Posterior cingulate gyrus (tissue), 11 donors: ENCODE measurements around the gene REEP5.
A peak's percentile ranks its signal among the peaks of the same experiment; 100 is the strongest.
"Not testable (repeated sequence)": the region's sequence is repeated elsewhere in the genome, so short reads cannot be mapped to it uniquely, and the experiment has no call there.

Source experiments
- DNase-seq, 10 donors: peaks; one replicate each; pipeline versions ENCODE4 v3.0.0 to v3.0.0-alpha.2; 2020 to 2021; ENCODE audit warnings: mixed read lengths in 3 of 10
- intact Hi-C: fragments of 100-400 bp; cut with DNase I; formaldehyde crosslinking; loops from one replicate; pipeline ENCODE4 v1.15.1; 2023

Gene REEP5

DNA sequence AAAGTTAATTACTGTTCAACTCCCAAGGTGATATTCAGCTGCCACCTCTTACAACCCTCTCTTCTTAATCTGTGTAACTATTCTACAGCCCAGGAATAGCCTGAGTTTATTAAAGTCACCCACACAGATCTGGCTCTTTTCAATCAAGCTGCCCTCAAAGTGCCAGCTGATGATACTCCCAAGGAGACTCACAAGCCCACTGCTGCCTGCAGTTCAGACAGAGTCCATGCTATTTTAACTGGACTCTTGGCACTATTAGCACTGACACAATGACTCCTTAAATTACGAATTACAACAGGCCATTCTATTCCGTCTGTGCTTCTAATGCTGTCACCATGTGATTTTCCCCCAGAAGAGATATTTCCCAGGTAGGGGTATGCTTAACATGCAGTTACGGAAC, 26.3 kb downstream of the REEP5 start:
- intact Hi-C loops, result no loop called here
- DNase-seq, result no peak

DNA sequence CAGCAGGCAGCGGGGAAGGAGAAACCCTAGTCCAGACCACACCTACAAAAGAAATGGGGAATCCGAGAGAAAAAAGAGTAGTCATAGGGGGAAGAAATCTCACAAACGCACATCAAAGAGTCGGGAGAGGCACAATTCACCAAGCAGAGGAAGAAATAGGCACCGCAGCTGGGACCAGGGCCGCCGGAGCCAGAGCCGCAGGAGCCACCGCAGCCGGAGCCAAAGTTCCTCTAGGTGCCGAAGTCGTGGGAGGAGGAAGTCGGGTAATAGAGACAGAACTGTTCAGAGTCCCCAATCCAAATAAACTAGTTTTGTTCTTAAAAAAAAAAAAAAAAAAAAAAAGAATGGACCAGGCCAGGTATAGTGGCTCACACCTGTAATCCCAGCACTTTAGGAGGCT, 29.3 kb downstream of the REEP5 start:
- intact Hi-C loops, result no loop called here
- no peak for DNase-seq

DNA sequence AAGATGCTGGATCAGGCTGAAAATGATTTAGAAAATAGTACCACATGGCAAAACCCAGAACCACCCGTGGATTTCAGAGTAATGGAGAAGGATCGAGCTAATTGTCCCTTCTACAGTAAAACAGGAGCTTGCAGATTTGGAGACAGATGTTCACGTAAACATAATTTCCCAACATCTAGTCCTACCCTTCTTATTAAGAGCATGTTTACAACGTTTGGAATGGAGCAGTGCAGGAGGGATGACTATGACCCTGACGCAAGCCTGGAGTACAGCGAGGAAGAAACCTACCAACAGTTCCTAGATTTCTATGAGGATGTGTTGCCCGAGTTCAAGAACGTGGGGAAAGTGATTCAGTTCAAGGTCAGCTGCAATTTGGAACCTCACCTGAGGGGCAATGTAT, 30.0 kb downstream of the REEP5 start:
- intact Hi-C loops, DNase-seq: not testable (repeated sequence)

DNA sequence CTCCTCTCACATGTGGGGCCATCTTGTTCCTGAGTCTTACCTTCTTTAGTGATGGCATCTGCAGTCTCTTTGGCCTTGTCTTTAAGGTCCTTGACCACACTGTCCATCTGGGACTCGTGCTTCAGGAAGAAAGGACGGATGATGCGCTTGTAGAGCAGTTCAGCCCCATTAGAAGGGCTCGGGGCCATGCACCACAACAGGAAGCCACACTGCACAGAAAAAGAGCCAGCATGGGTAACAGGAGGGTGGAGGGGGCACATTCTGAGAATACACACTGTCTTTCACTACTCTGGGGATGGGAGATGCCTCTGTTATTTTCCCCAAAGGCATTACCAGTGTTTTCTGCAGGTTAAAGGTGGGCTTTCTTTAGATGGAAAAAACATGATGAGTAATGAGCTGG, 35.1 kb downstream of the REEP5 start:
- intact Hi-C loops, result no loop called here
- DNase-seq, result no peak

DNA sequence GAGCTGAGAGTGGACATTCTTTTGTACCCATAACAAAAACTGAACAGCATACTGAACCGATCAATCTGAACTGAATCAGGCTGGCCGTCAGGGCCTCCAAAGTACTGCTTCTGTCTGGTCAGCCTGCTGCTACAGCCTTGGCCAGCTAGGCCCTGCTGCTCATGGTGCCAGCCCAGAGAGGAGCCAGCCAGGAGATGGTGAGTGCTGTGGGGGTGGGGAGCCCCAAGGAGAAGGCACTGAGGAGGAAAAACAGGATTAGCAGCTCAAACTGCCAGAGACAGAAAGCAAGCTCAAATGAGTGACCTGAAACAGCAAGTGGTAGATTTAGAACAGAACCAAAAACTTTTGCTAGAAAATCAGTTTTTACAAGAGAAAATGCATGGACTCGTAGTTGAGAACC, 37.0 kb downstream of the REEP5 start:
- peak in 9 of 10 donors; percentile 19 to 90 (median 50) for DNase-seq
- intact Hi-C loops, result no loop called here

DNA sequence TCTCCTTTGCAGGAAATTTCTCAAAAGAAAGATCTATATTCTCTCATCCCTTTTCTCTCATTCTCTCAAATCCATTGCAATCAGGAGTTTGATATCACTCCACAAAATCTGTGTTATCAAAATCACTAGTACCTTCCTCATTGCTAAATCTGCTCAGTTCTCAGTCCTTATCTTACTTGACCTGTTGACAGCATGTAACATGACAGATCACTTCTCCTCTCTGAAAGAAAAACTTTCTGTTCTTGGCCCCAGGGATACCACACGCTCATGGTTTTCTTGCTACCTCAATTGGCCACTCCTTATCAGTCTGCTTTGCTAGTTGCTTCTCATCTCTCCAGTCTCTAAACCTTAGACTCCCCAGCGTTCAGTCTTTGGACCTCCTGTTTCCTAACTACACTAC, 38.8 kb downstream of the REEP5 start:
- DNase-seq, result no peak
- intact Hi-C loops, result no loop called here

DNA sequence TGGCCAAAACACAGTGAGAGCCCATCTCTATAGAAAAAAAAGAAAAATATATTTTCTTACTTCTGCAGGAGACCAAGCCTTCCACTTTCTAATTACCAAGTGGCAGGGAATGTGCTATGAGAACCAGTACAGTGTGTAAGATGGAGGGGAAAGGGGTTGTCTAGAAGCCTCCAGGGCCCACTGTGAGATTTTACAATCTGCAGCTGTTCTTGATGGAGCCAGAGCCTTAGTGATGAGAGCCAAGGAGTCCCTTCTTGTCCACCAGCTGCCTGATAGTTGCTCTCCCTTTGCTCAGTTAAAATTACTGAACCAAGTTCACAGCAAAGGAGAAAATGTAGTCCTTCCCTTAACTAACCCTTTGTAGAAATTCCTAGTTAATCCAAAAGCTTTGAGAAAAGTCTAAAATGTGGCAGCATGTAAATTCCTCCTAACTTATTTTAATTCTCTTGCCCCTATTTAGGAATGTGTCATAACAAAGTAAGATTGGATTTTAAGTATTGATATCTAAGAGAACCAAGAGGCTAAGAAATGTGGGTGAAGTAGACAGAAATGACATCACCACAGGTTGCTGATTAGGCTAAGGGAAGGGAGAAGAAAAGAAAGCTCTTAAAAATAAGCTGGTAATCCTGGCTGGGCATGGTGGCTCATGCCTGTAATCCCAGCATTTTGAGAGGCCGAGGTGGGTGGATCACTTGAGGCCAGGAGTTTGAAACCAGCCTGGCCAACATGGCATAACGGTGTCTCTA, 41.6 kb downstream of the REEP5 start:
- DNase-seq, result no peak
- intact Hi-C loops, result no loop called here

DNA sequence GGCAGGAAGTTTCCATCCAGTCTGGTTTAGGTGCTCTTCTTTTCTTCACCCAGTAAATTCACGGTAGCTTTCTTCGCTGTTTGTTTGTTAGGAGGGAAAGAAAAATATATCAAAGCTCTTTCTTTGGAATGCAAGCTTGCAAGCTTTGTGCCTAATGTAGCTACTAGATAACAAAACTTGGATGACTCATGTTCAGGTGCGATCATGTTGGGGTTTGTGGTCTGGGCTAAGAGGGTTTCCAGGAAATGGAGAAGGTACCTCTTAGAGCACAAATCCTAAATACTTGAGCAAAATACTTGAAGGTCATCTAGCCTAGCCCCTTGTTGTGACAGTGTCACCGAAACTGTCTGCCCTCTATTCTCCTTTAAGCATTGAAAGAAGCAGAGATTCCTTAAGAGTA, 43.3 kb downstream of the REEP5 start:
- intact Hi-C loops, result no loop called here
- DNase-seq, result no peak

DNA sequence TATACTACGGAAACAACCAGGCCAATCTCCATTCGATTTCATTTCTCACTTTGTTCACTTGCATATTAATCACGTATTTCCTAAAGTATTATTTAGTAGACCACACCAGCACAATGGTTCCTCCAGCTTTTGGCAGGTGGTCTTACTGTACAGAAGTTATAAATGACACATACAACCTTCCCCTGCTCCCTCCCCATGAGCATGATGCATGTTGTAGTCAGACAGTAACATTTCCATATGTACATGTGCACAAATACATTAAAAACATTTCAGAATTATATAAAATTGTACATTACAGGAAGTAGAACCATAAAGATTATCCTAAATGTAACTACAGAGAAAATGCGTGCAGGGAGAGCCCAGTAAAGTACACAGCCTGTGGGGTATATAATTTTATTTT, 43.9 kb downstream of the REEP5 start:
- intact Hi-C loops, result no loop called here

DNA sequence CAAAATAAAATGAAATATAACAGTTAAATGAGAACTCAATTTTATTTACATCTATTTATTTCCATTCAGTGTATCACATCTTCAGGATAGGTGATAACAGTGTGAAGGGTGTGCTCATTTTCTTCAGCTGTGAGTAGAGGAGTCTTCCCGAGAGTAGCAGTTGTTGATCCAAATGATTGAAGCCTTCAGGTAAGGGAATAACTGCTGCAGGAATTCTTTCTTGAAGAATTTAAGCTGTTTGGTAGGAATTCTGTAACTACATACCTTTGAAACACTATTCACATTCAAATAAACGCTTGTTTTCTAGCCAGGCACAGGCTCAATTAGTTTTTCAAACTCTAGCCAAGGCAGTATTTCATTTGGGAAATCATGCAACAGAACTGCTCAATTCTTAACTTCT, 45.7 kb downstream of the REEP5 start:
- intact Hi-C loops, result no loop called here
- no peak for DNase-seq

More for the DNA sequence above, 43.9 kb downstream of the REEP5 start:
- DNase-seq, result no peak

DNA sequence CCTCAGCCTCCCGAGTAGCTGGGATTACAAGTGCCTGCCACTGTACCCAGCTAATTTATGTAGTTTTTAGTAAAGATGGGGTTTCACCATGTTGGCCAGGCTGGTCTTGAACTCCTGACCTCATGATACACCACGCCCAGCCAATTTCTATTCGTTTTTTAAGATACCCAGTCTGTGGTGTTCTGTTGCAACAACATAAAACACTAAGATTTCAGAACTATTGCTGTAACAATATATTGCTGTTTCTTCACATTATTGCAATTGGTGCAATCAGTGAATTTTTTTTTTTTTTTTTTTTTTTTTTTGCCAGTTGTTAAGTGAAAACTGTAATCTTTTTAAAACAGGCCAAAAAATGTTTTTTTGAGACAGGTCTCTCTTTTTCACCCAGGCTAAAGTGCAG, 51.1 kb downstream of the REEP5 start:
- intact Hi-C loops, result no loop called here
- DNase-seq, result no peak

DNA sequence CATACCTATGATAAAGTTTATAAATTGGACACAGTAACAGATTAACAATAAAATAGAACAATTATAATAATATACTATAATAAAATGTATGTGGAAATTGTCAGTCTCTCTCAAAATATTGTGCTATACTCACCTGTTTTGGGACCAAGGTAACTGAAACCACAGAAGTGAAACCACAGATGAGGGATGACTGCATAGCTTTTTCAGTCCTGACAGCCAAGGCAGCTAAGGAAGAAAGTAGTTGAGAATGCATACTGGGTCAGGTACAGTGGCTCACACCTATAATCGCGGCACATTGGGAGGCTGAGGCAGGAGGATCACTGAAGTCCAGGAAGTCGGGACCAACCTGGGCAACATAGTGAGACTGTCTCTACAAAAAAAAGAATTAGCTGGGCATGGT, 52.1 kb downstream of the REEP5 start:
- DNase-seq, result no peak
- intact Hi-C loops, result no loop called here

DNA sequence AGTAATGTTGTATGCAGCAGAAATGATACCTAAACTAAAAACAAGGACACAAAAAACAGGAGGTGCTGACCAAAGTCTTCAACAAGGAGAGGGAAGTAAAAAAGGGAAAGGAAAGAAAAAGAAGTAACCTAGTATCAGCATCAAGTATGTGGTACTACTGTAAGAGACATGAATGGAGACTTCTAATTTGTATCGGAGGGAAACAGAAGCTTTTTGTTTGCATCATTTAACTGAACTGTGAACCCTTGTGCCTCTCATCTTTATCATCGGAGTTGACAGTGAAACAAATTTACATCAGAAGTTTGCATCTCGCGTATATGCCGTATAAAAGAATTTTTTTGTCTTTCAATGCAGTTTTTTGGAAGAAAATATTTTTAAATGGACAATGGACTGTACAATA, 54.6 kb downstream of the REEP5 start:
- DNase-seq, result no peak
- intact Hi-C loops, result no loop called here

DNA sequence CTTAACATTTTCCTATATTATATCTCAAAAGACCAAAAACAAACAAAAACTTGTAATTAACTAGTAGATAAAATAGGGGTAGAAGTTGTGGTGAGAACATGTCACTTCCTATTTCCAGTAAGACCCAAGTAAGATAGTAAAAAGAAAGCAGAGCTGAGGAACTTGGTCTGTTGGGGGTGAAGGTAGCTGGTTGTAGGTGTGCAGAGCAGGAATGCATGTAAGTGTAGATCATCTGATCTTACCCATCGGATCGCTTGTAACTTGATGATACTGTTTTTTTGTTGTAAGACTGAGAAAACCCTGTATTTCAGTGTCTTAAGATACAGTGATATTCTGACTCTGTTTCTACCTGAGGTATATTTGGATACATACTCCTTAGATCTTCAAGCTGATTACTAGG, 55.3 kb downstream of the REEP5 start:
- intact Hi-C loops, result no loop called here
- no peak for DNase-seq

DNA sequence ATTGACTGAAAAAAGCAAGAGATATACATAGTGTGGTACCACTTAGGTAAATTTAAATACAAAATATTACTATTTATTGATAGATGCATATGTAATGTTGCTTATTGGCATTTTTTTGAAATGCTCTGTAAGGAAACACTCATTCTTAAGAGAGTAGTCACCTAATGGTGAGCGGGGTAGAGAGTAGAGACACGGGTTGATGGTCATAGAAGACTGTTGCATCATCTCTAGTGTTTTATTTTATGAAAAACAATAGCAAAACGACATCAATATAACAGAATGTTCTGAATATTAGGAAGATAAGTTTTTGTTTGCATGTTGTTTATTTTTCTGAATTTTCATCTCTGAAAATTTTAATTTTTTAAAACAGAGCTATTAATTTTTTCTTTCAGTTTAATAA, 56.9 kb downstream of the REEP5 start:
- intact Hi-C loops, result no loop called here

DNA sequence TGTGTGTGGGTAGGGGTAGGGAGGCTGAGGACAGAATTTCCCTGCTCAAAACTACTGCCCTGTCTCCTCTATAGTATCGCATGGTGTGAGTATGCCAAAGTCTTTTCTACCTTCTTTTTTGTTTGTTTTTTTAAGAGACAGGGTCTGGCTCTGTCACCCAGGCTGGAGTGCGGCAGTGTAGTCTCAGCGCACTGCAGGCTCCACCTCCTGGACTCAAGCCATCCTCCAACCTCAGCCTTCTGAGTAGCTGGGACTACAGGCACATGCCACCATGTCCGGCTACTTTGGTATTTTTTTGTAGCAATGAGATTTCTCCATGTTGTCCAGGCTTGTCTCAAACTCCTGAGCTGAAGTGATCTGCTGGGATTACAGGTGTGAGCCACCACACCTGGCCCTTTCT, 58.5 kb downstream of the REEP5 start:
- intact Hi-C loops, result loop anchor here (5.0 kb wide), 1 partner anchor 114 kb away; the partner anchor contains the start of gene DCP2
- peak in 3 of 10 donors; percentile 21 to 89 (median 83) for DNase-seq

More for the DNA sequence above, 56.9 kb downstream of the REEP5 start:
- DNase-seq, result no peak

DNA sequence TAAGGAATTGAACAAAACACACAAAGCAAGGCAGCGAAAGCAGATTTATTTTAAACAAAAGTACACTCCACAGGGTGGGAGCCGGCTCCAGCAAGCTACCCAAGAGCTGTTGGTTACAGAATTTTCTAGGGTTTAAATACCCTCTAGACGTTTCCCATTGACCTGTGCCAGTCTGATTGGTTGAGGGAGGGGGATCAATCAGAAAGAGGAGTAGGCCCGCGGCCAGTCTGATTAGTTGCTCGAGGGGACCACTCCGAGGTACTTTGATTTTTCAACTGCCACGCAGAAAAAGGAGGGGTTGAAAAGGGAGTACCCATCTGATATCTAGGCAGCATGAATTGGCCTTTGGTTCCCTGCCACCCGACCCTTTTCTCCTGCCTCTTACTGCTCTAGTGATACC, 59.9 kb downstream of the REEP5 start:
- no peak for DNase-seq
- intact Hi-C loops, result loop anchor here (5.0 kb wide), 1 partner anchor 115 kb away; the partner anchor contains the start of gene DCP2

DNA sequence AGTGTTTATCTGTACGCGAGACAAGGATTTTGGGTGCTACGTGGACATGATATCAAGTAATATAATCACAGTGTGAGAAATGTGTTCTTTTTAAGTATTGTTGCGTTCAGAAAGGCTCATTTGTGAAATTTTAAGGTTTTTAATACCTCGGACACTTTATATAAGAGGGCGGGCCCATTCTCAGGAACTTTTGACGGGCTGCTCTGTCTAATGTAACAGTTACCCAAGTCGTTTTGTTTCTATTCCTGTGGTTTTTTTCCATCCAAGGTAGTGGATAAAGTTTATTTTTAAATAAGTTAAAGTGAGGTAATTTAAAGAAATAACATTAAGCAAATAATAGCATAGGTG, 60.4 kb downstream of the REEP5 start:
- no peak for DNase-seq
- intact Hi-C loops, result loop anchor here (2.0 to 5.0 kb wide), 2 partner anchors 61 to 116 kb away; partner anchors contain the start of genes DCP2 and REEP5

DNA sequence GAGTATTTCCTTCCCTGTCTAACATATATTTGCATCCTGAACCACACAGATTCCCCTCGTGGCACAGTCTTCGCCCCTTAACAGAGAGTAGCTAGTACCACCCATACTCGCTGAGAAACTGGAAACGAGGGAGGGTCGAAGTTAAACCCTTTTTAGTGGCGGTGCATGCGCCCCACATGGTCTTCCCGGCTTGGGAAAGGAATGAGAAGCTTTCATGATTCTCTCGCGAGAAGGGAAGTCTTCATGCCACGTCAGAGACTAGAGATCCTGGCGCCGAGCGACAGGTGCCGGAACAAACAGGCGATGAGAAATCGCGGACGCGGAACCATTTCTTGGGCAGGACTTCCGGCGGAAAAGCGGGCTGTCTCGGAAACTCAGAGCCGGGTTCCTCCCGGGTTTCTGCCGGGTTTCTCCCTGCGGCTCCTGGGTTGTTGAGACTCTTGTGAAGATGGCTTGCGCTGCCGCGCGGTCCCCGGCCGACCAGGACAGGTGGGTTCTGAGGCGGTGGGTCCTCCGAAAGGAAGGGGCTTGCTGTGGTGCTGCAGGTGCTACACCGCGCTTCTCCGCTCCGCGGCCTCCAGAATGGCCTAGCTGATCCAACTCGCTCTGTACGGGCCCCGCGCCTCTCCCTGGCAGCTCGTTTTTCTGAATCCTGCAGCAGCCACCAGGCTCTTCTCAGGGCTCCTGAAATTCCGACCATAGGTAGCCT, 60.9 kb downstream of the REEP5 start, which contains the start of gene SRP19:
Gene SRP19, plus strand, starts transcription at position 359 of the 709 bp plus-strand sequence. Its CDS starts 90 bp downstream, at position 449.
- DNase-seq, result peak; percentile 92 to 99 (median 96)
- intact Hi-C loops, result loop anchor here (2.0 to 5.0 kb wide), 2 partner anchors 62 to 116 kb away; partner anchors contain the start of genes DCP2 and REEP5

DNA sequence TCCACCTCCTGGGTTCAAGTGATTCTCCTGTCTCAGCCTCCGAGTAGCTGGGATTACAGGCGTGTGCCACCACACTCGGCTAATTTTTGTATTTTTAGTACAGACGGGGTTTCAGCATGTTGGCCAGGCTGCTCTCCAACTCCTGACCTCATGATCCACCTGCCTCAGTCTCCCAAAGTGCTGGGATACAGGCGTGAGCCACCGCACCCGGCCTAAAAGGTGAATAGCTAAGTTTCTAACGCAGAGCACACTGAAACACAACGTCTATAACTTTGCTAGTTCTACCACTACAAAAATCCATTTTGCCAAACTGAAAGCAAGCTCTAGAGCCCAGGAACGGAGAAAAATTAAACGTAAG, 61.5 kb downstream of the REEP5 start:
- intact Hi-C loops, result loop anchor here (2.0 to 5.0 kb wide), 2 partner anchors 62 to 117 kb away; partner anchors contain the start of genes DCP2 and REEP5
- not testable (repeated sequence) for DNase-seq

DNA sequence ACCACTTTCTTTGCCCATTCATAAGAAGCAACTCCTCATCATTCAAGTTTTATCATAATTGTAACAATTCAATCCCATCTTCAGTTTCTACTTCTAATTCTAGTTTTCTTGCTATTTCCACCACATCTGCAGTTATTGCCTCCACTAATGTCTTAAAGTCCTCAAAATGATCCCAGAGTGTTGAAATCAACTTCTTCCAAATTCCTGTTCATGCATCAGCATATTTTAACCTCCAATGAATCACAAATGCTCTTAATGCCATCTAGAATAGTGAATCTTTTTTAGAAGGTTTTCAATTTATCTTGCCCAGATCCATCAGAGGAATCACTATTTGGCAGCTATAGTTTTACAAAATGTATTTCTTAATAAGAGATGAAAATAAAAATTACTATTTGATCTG, 64.2 kb downstream of the REEP5 start:
- intact Hi-C loops, result no loop called here
- no peak for DNase-seq

DNA sequence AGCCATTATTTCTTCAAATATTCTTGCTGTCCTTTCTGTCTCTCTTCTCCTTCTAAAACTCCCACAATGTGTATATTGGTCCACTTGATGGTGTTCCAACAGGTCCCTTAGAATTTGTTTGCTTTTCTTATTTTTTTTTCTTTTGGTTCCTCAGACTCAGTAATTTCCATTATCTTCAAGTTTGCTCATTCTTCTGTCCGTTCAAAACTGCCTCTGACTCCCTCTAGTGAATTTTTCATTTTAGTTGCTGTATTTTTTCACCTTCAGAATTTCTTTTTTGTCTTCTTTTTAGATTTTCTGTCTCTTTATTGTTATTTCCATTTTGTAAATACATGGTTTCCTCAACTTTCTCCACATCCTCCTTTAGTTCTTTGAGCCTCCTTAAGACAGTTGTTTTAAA, 67.4 kb downstream of the REEP5 start:
- intact Hi-C loops, result no loop called here
- no peak for DNase-seq
